ENCODE results near the gene GPR52. TPM values are rescaled to one million over a fixed set of nuclear protein-coding genes. Genes with fewer than 3 reads are reported as not detected.

The GPR52 gene
- total and polyA plus RNA-seq, 5 donors, result 1.0 to 3.6 (median 3.1) TPM

DNA sequence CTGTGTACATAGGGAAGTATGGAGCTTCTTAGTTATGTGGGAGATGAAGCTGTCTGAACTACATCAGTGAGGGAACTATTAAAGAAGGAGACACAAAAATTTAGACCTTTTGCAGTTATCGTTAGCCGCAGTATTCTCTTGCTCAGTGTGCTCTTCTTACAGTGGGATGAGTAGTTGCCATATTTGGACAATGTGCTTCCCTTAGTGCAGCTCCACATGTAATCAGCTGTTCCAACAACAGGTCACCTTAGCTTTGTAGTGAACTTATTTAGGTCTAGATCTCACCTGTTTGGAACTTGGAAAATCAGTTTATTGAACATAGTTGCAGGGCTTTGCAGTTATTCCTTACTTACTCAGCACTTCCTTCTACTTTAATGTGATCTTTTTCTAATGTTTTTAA lies 18.1 kb downstream of the GPR52 start:
- Histone ChIP-seq H3K27ac (ENCODE audit: low read length) (no peak overlapping the region), H3K9me3 (ENCODE audit: control insufficient read depth, low read length) (no peaks in the 10 kb centered on the region), H3K27me3 (ENCODE audit: control insufficient read depth, insufficient read depth) (no peaks in the 10 kb centered on the region), H3K4me3 (ENCODE audit: low read length) (no peak overlapping the region), H3K4me1 (ENCODE audit: control insufficient read depth, insufficient read depth, low read length) (peaks cover 2% of the 10 kb centered on the region)
- 96% methylated on average over 2 of the region's 2 CpGs for WGBS
- intact Hi-C loops (cut with DNase I), result no loop called here
- DNase-seq, result no peak
- ATAC-seq, result no peak

DNA sequence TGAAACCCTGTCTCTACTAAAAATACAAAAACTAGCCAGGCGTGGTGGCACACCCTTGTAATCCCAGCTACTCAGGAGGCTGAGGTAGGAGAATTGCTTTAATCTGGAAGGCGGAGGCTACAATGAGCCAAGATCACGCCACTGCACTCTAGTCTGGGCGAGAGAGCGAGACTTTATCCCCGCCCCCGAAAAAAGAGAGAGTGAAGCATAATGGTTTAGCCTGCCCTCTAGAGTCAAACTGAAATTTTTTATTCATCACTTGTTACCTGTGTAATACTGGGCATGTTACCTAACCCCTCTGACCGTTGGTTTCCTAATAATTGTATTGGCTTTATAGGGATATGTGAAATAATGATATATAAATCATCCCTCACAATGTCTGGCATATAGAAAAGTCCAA lies 18.8 kb downstream of the GPR52 start:
- no peaks in the 10 kb centered on the region for H3K27me3 ChIP-seq (ENCODE audit: control insufficient read depth, insufficient read depth)
- no peaks in the 10 kb centered on the region for H3K9me3 ChIP-seq (ENCODE audit: control insufficient read depth, low read length)
- no peak overlapping the region for H3K27ac ChIP-seq (ENCODE audit: low read length)
- DNase-seq, result no peak
- intact Hi-C loops (cut with DNase I), result no loop called here
- H3K4me1 ChIP-seq (ENCODE audit: control insufficient read depth, insufficient read depth, low read length), result no peaks in the 10 kb centered on the region
- WGBS, result 96% methylated on average over 8 of the region's 8 CpGs
- ATAC-seq, result no peak
- no peak overlapping the region for H3K4me3 ChIP-seq (ENCODE audit: low read length)

DNA sequence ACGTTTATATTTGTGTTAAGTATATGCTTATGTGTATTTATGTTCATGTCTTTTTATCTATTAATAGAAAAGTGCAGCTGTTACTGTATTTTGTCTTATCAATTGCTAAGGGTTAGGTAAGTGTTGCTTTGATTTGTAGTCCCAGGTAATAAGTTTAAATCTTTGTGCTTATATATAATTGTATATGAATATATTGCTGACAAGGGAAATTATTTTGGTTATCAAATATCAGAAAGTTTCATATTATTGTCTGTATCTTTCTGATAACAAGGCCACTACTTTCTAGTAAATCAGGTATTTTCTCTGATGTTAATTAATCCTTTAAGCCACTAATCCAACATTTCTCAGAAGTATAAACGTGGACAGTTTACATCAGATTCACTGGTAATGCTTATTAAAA lies 21.3 kb downstream of the GPR52 start:
- no peak for DNase-seq
- Histone ChIP-seq H3K27ac (ENCODE audit: low read length) (no peak overlapping the region), H3K4me1 (ENCODE audit: control insufficient read depth, insufficient read depth, low read length) (no peaks in the 10 kb centered on the region), H3K9me3 (ENCODE audit: control insufficient read depth, low read length) (no peaks in the 10 kb centered on the region), H3K4me3 (ENCODE audit: low read length) (no peak overlapping the region), H3K27me3 (ENCODE audit: control insufficient read depth, insufficient read depth) (no peaks in the 10 kb centered on the region)
- ATAC-seq, result no peak
- 64% methylated on average over 2 of the region's 2 CpGs for WGBS
- intact Hi-C loops (cut with DNase I), result no loop called here

DNA sequence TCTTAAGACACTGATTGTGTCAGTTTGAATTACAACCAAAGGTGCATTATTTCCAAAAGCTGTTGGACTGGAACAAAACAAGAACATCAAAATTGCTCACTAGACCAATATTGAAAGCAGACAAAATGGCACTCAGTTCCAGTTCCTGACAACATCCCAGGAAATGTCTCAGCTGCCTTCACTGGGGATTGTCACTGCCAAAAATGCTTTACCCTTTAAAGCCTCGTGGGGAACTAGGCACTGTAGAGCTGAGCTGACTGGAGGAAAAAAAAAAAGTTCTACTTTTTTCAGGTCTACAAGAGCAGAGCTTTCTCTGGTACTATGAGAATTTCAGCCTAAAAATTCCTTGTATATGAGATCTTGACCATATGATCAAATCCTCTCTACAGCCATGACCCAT lies 21.9 kb downstream of the GPR52 start:
- Histone ChIP-seq H3K4me3 (ENCODE audit: low read length) (no peak overlapping the region), H3K27ac (ENCODE audit: low read length) (no peak overlapping the region), H3K27me3 (ENCODE audit: control insufficient read depth, insufficient read depth) (no peaks in the 10 kb centered on the region), H3K4me1 (ENCODE audit: control insufficient read depth, insufficient read depth, low read length) (no peaks in the 10 kb centered on the region), H3K9me3 (ENCODE audit: control insufficient read depth, low read length) (no peaks in the 10 kb centered on the region)
- DNase-seq (no peak), ATAC-seq (peak in 1 of 2 donors; percentile 54)
- intact Hi-C loops (cut with DNase I), result no loop called here
- WGBS, result 11% methylated on average over 1 of the region's 1 CpG

DNA sequence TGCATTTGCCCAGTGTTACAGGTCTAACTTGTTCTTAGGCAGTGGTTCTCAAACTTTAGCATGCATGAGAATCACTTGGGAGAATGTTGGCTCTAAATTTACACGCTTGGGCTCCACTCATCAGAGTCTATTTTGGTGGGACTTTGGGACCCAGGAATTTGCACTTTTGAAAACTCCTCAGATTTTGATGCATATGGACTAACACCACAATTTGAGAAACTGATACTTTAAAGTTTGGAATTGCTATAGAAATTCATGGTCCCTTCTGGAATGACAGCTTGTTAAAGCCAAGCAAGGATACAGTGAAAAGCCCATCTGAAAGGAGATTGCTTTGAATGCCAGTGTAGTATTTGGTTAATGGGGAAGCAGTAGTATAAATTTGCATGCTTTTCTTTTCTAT lies 31.5 kb downstream of the GPR52 start:
- 97% methylated on average over 1 of the region's 1 CpG for WGBS
- Histone ChIP-seq H3K9me3 (ENCODE audit: control insufficient read depth, low read length) (no peaks in the 10 kb centered on the region), H3K4me3 (ENCODE audit: low read length) (no peak overlapping the region), H3K4me1 (ENCODE audit: control insufficient read depth, insufficient read depth, low read length) (peaks cover 3% of the 10 kb centered on the region), H3K27ac (ENCODE audit: low read length) (no peak overlapping the region), H3K27me3 (ENCODE audit: control insufficient read depth, insufficient read depth) (no peaks in the 10 kb centered on the region)
- DNase-seq, result no peak
- intact Hi-C loops (cut with DNase I), result no loop called here
- ATAC-seq, result no peak

DNA sequence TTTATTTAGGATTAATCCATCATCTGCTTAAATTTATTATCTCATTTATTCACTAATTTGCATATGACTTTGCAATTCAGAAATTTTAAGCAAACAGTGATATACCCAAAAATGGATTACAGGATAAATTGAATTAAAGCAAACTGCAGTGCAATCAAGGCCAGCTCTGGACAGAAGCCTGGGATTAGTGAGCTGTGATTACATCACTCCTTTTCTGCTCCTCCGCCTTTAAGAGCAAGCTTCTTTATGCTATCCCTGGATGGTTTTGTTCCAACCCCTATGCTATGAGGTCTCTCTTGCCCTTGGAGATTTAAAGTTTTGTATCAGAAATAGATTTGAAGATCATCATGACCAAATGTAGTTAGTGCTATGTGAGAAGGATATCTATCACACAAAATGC lies 32.6 kb downstream of the GPR52 start:
- no peak for ATAC-seq
- intact Hi-C loops (cut with DNase I), result no loop called here

DNA sequence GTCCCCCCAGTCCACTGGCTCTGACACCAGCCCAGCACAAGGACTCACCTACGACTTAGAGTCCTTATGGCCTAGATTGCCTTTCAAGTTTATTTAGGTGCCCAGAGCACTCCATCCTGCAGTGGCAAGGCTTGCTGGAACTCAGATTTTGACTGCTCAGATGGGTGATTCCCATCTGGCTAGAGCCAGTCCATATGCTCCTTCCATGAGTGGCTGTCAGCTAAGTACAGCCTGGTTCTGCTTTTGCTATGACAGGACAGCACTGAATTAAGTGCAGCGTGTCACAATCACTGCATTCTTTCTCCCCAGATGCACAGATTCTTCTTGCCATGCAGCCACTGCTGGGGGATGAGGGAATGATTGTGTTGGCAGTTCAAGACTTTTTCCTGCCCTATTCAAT lies 43.8 kb downstream of the GPR52 start:
- WGBS, result 84% methylated on average over 2 of the region's 2 CpGs
- H3K27ac ChIP-seq (ENCODE audit: low read length), result no peak overlapping the region
- ATAC-seq (no peak), DNase-seq (no peak)
- H3K27me3 ChIP-seq (ENCODE audit: control insufficient read depth, insufficient read depth), result no peaks in the 10 kb centered on the region
- no peaks in the 10 kb centered on the region for H3K4me1 ChIP-seq (ENCODE audit: control insufficient read depth, insufficient read depth, low read length)
- intact Hi-C loops (cut with DNase I), result no loop called here
- H3K4me3 ChIP-seq (ENCODE audit: low read length), result no peak overlapping the region
- no peaks in the 10 kb centered on the region for H3K9me3 ChIP-seq (ENCODE audit: control insufficient read depth, low read length)

More for the DNA sequence above, 32.6 kb downstream of the GPR52 start:
- DNase-seq, result peak in 1 of 3 donors; percentile 16
- WGBS, result 59% methylated on average over 1 of the region's 1 CpG
- no peaks in the 10 kb centered on the region for H3K9me3 ChIP-seq (ENCODE audit: control insufficient read depth, low read length)
- H3K4me1 ChIP-seq (ENCODE audit: control insufficient read depth, insufficient read depth, low read length), result peaks cover 3% of the 10 kb centered on the region
- H3K4me3 ChIP-seq (ENCODE audit: low read length), result no peak overlapping the region
- no peaks in the 10 kb centered on the region for H3K27me3 ChIP-seq (ENCODE audit: control insufficient read depth, insufficient read depth)
- no peak overlapping the region for H3K27ac ChIP-seq (ENCODE audit: low read length)

DNA sequence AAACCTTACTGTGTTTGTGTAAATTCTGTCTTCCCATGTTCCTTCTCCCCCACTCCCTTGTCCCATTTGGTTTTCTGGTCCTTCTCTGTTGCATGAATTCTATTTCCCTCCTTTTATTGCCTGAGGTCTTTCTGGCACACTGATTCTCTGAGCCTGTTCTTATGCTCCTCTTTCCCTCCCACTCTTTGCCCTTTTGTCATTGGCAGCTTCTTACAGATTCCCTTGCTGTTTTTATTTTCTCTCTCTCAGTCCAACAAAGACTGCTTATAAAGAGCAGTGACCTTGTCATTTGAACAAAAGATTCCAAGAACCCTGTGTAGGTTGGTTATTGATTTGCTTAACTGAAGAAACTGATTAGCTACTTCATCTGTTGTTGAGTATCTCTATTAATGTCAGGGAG lies 49.7 kb downstream of the GPR52 start:
- ATAC-seq (no peak), DNase-seq (no peak)
- H3K9me3 ChIP-seq (ENCODE audit: control insufficient read depth, low read length), result no peaks in the 10 kb centered on the region
- H3K27me3 ChIP-seq (ENCODE audit: control insufficient read depth, insufficient read depth), result no peaks in the 10 kb centered on the region
- H3K27ac ChIP-seq (ENCODE audit: low read length), result no peak overlapping the region
- peaks cover 2% of the 10 kb centered on the region for H3K4me1 ChIP-seq (ENCODE audit: control insufficient read depth, insufficient read depth, low read length)
- no peak overlapping the region for H3K4me3 ChIP-seq (ENCODE audit: low read length)
- intact Hi-C loops (cut with DNase I), result no loop called here
